Progenitor cell of endocrine pancreas (in vitro differentiated cells): ENCODE measurements around the gene LAMTOR5. TPM values are rescaled to one million over a fixed set of nuclear protein-coding genes. Genes with fewer than 3 reads are reported as not detected.
"Not testable (repeated sequence)": the region's sequence is repeated elsewhere in the genome, so short reads cannot be mapped to it uniquely, and the experiment has no call there.

ENCODE experiments used
- DNase-seq: peaks from one replicate; pipeline ENCODE4 v3.0.0; 2021; ENCODE audit warnings: low spot score; ENCODE audit not compliant: unreplicated experiment
- H3K27ac Mint-ChIP-seq: 2 replicates; pipeline ENCODE4 v1.8.0; 2021; ENCODE audit warnings: mild to moderate bottlenecking, moderate library complexity, mixed read lengths
- H3K27me3 Mint-ChIP-seq: 2 replicates; pipeline ENCODE4 v1.8.0; 2021; ENCODE audit warnings: mixed read lengths
- H3K36me3 Mint-ChIP-seq: 2 replicates; pipeline ENCODE4 v1.8.0; 2022; ENCODE audit warnings: mixed read lengths; ENCODE audit not compliant: insufficient read depth
- H3K4me1 Mint-ChIP-seq: 2 replicates; pipeline ENCODE4 v1.8.0; 2021; ENCODE audit warnings: low read depth, mixed read lengths
- H3K4me3 Mint-ChIP-seq: 2 replicates; pipeline ENCODE4 v1.8.0; 2021; ENCODE audit warnings: low read depth, mild to moderate bottlenecking, moderate library complexity, mixed read lengths
- H3K9me3 Mint-ChIP-seq: 2 replicates; pipeline ENCODE4 v1.8.0; 2021; ENCODE audit warnings: low read depth, mixed read lengths
- CTCF ChIP-seq: fragments of 200-600 bp; sonication (generic); IDR thresholded peaks from one replicate; pipeline ENCODE4 v1.5.0; 2021; ENCODE audit warnings: antibody characterized with exemption, mild to moderate bottlenecking; ENCODE audit not compliant: unreplicated experiment
- total RNA-seq: library from RNA; stranded (reverse); gene quantifications from 2 replicates; pipeline ENCODE4 v1.2.1, GENCODE V29; 2021

LAMTOR5 gene
- total RNA-seq, 1 donor from 2014 or later = 99.8 TPM

- Mint-ChIP-seq H3K27ac (no peak overlapping the region), H3K36me3 (no peaks in the 10 kb centered on the region), H3K4me1 (no peaks in the 10 kb centered on the region)
Measured at GRCh38 chr1:110441888-110442287, 34.4 kb upstream of the LAMTOR5 start.

GRCh38 chr1:110440877-110441276, 33.4 kb upstream of the LAMTOR5 start:
- no peak for TF ChIP-seq CTCF
- H3K4me1 Mint-ChIP-seq = no peaks in the 10 kb centered on the region
- DNase-seq = no peak
- H3K4me3 Mint-ChIP-seq = no peak overlapping the region
- no peaks in the 10 kb centered on the region for H3K9me3 Mint-ChIP-seq
- H3K27me3 Mint-ChIP-seq = peaks cover 44% of the 10 kb centered on the region
- H3K27ac Mint-ChIP-seq = no peak overlapping the region
- H3K36me3 Mint-ChIP-seq = no peaks in the 10 kb centered on the region

More at GRCh38 chr1:110441888-110442287, 34.4 kb upstream of the LAMTOR5 start:
- Mint-ChIP-seq H3K9me3 (no peaks in the 10 kb centered on the region), H3K4me3 (no peak overlapping the region), H3K27me3 (peaks cover 43% of the 10 kb centered on the region)
- no peak for TF ChIP-seq CTCF
- no peak for DNase-seq

- not testable (repeated sequence) for DNase-seq, H3K4me3 Mint-ChIP-seq, H3K9me3 Mint-ChIP-seq, H3K27ac Mint-ChIP-seq, H3K36me3 Mint-ChIP-seq, H3K4me1 Mint-ChIP-seq
- peaks cover 43% of the 10 kb centered on the region for H3K27me3 Mint-ChIP-seq
Measured at GRCh38 chr1:110439873-110440272, 32.4 kb upstream of the LAMTOR5 start.

- no peaks in the 10 kb centered on the region for H3K36me3 Mint-ChIP-seq
- no peak for DNase-seq
- no peak overlapping the region for H3K27ac Mint-ChIP-seq
Measured at GRCh38 chr1:110438893-110439292, 31.4 kb upstream of the LAMTOR5 start.

GRCh38 chr1:110437645-110438299, 30.3 kb upstream of the LAMTOR5 start:
- not testable (repeated sequence) for DNase-seq, H3K4me1 Mint-ChIP-seq, H3K36me3 Mint-ChIP-seq, H3K4me3 Mint-ChIP-seq, H3K27ac Mint-ChIP-seq, H3K9me3 Mint-ChIP-seq
- H3K27me3 Mint-ChIP-seq = peaks cover 31% of the 10 kb centered on the region

More at GRCh38 chr1:110438893-110439292, 31.4 kb upstream of the LAMTOR5 start:
- Mint-ChIP-seq H3K4me1 (no peaks in the 10 kb centered on the region), H3K4me3 (no peak overlapping the region), H3K27me3 (peaks cover 39% of the 10 kb centered on the region), H3K9me3 (no peaks in the 10 kb centered on the region)
- TF ChIP-seq CTCF = no peak

GRCh38 chr1:110436635-110437034, 29.1 kb upstream of the LAMTOR5 start:
- no peaks in the 10 kb centered on the region for H3K36me3 Mint-ChIP-seq
- TF ChIP-seq CTCF = no peak
- no peaks in the 10 kb centered on the region for H3K4me1 Mint-ChIP-seq
- peaks cover 26% of the 10 kb centered on the region for H3K27me3 Mint-ChIP-seq
- H3K9me3 Mint-ChIP-seq = no peaks in the 10 kb centered on the region
- no peak overlapping the region for H3K27ac Mint-ChIP-seq
- DNase-seq = no peak
- no peak overlapping the region for H3K4me3 Mint-ChIP-seq
